Measurements from ENCODE around the gene PRPH. TPM values are rescaled to one million over a fixed set of nuclear protein-coding genes. Genes with fewer than 3 reads are reported as not detected.

The PRPH gene
- total RNA-seq, 1 donor from 2014 or later, result 0.55 TPM

- peak; percentile 76 for DNase-seq (ENCODE audit: low spot score)
Measured at GRCh38 chr12:49332441-49332861, 37.5 kb downstream of the PRPH start.

- peak; percentile 85 for DNase-seq (ENCODE audit: low spot score)
Measured at GRCh38 chr12:49332891-49333371, 38.0 kb downstream of the PRPH start.

DNA sequence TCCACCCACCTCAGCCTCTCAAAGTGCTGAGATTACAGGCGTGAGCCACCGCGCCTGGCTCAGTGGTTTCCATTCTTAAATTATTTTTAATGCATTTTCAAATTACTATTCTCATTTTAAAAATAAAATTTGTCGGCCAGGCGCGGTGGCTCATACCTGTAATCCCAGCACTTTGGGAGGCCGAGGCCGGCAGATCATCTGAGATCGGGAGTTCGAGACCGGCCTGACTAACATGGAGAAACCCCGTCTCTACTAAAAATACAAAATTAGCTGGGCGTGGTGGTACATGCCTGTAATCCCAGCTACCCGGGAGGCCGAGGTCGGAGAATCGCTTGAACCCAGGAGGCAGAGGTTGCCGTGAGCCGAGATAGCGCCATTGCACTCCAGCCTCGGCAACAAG is 38.8 kb downstream of the PRPH start:
- peak; percentile 75 for DNase-seq (ENCODE audit: low spot score)

GRCh38 chr12:49334226-49334625 is 39.3 kb downstream of the PRPH start:
- DNase-seq (ENCODE audit: low spot score), result peak; percentile 78

GRCh38 chr12:49334681-49335080 is 39.7 kb downstream of the PRPH start:
- peak; percentile 64 for DNase-seq (ENCODE audit: low spot score)

DNA sequence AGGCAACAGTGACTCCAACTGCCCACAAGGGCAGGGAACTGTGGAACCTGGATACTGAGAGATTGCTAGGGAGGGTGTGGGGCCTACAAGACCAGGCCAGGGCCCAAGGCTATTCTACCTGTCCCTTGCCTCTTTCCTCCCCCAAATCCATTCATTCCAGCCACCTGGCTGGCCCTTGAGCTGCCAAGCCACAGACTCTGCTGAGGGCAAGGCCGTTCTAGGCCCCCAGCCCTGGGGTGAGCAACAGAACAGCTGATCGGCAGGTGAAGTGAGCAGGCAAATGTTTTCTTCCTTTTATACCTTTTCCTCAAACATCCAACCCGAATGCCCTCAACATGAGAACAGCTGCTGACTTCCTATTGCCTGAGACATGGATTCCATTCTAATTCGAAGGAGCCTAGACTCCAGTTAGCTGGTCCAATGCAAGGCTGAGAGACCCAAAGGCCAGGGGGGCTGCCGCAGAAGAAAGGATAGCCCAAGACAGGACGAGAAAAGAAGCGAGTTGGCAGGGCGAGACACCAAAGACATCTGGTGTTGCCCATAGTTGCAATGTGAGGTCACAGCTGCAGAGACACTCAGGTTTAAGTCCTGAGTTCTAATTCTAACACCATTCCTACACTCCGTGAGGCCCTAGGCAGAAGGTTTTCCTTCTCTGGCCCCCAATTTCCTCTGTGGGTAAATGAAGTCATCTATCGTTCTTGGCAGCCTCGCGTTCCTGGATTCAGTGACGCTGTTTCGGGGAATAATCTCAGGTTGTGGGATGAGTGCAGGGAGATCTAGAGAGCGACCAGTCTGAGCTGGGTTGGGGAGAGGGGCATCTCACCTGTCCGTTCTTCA is 40.4 kb downstream of the PRPH start:
- peak; percentile 75 for DNase-seq (ENCODE audit: low spot score)

DNA sequence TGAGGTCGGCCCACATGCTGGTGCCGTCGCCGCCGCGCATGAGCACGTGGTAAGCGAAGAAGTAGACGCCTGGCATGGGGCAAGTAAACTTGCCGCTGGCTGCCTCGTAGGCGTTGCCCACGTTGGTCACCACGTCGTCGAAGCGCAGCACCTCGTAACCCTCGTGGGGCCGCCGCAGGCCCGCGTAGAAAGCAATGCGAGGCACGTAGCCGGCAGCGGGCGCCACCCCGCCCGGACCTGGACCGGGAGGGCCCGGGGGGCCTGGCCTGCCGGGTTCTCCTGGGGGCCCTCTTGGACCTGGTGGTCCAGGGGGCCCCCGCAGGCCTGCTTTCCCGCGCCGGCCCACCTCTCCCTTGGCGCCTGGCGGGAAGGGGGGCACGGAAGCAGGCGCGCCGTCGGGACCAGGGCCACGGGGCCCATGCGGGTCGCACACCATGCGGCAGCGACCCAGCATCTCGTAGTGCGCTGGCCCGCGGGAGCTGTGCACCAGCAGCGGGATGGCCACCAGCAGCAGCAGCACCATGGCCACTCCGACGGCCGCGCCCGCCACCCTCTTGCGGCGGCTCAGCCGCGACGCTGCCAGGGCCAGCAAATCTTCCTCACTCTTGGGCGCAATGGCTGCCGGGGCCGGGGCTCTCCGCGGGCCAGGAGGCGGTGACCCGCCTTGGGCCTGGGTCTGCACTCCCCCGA is 41.2 kb downstream of the PRPH start:
- DNase-seq (ENCODE audit: low spot score), result no peak

DNA sequence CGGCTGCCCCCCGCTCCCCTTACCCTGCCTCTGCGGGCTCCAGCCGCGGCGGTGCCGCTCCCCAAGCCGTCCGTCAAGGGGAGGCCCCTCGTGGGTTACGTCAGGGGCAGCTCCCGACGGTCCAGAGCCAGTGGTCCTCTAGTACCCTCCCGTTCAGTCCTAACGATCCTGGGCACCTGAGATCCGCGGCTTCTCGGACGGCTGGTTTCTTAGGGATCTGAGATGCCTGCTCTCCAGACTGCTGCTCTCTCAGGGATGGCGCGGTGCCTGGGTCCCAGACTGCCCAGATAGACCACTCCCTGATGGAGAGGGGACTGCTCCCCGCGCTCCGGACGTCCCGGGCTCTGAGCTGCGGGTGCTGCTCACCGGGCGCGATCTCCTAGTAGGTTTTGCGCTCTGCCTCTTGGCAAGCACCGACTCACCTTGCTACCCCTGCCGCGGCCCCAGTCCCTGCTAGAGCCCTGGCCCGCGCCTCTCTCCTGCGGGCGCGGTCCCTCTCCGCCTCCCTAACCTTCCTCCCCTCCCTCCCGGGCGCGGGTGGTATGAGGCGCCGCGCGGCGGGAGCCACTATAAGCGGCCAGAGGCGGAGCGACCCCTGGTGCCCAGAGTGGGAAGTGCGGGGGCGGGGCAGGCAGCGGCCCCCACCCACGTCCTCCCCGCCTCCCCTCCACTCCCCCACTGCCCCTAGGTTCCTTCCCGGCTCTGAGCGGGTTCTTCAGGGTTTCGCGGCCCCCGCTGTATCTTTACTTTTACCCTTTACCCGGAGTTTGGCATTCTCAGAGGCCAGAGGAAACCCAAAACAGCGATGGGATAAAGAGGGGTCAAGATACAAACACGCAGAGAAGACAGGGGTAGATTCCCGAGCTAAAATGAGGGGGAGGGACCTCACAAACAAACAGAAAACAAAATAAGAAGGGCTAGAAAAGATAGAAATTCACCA is 42.0 kb downstream of the PRPH start, which contains the start of gene C1QL4:
Gene C1QL4, minus strand, starts transcription at position 544 of the 940 bp plus-strand sequence. CDS start 711 bp downstream, outside the sequence.
- DNase-seq (ENCODE audit: low spot score), result peak; percentile 95

GRCh38 chr12:49338830-49339463 is 44.0 kb downstream of the PRPH start:
- DNase-seq (ENCODE audit: low spot score), result peak; percentile 59

- DNase-seq (ENCODE audit: low spot score), result peak; percentile 78
Measured at GRCh38 chr12:49339464-49339861, 44.5 kb downstream of the PRPH start.

GRCh38 chr12:49340095-49340870 is 45.3 kb downstream of the PRPH start:
- DNase-seq (ENCODE audit: low spot score), result no peak

- peak; percentile 69 for DNase-seq (ENCODE audit: low spot score)
Measured at GRCh38 chr12:49340971-49341776, 46.2 kb downstream of the PRPH start.

- no peak for DNase-seq (ENCODE audit: low spot score)
Measured at GRCh38 chr12:49341777-49342065, 46.8 kb downstream of the PRPH start.

DNA sequence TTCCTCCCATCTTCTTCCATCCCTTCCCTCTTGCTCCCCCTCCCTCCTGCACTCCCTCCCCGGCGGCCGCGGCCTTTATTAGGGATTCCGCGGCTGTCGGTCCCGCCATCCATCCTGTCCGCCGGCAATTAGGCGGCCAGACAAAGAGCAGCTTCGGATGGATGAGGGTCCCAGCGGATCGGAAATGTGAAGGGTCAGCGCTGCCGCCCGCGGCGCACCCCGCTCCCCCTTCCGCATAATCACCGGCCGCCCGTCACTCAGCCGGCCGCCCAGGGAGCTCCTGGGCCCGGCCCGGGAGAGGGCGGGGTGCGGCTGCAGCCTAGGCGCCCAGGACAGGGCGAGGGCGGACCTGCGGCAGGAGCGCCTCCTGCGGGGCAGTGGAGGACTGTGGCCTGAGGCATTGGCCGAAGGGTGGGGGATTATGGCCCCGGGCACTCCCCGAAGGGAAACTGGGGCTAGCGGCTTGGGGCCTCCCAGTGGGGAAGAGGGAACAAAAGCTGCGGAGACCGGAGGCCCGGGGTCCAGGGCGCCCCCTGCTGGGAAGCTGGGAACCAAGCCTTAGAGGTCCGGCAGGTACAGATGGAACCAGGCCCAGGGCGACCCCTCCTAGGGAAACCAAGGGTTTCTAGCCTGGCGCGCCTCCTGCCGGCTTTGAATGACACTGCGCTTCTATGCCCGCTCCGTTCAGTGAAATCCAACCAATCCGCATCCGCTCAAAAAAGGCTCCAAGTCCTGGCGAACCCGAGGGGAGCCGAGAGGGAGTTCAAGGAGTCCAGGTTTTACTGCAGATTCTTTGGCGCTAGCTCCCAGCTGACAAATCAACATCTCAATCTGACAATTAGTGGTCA is 47.3 kb downstream of the PRPH start:
- peak; percentile 94 for DNase-seq (ENCODE audit: low spot score)

DNA sequence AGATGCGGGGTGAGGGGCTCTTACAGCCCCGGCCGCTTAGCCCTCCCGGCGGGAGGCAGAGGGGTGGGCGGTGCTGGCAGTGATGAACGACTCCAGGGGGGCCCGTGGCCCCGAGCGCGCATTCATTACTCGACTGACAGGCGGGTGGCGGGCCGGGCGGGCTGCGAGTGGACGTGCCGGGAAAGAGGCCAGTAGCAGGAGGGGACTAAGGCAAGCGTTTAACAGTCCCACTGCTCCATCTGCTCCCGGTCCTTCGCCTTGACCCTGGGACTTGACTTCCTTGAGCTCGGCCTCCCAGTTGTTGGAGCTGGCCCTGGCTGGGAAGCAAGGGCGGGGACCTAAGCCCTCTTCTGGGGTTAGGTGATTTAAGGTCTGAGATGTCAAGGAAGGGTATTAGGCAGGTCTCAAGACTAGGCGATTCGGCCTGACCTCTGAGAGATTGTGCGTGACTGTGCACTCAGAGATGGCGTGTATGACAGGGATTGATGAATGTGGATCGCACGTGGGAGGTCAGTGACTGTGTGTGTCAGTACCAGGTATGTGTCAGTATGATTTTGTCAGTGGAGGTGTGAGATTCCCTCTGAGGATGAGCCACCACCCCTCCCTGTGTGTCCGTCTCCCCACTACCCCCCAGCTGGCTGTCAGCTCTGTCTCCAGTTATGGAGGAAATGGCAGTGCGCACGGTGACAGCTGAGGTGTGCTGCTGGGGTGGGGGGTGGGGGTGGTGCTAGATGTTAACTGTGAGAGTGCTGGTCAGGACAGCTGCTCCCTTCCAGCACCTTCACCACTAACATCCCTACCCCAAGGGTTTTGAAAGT is 48.2 kb downstream of the PRPH start:
- peak; percentile 85 for DNase-seq (ENCODE audit: low spot score)

DNA sequence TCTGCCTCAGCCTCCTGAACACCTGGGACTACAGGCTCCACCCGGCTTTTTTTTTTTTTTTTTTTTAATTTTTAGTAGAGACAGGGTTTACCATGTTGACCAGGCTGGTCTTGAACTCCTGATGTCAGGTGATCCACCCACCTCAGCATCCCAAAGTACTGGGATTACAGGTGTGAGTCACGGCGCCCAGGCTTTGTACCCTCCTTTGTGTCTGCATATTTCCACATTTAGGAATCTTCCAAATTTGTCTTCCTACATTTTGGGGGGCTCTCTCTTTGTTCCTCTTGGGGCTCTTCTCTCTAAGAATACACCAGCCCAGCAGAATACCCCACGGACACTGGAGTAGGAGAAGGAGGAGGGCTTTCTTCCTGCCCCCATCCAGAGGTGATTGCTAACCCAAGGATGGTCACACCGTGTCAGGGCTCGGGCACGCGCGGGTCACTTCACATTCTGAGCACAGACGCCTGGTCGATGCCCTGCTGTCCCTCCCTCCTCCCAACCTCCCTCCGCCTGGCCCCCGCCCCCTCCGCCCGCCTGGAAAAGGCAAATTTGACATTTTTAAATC is 49.6 kb downstream of the PRPH start:
- DNase-seq (ENCODE audit: low spot score), result no peak
